ENCODE results near the gene CRYBA4.
A peak's percentile ranks its signal among the peaks of the same experiment; 100 is the strongest.

Gene CRYBA4

GRCh38 chr22:26623984-26624383, 2.2 kb downstream of the CRYBA4 start:
- no peak for DNase-seq

GRCh38 chr22:26624803-26625202, 3.0 kb downstream of the CRYBA4 start:
- no peak for DNase-seq

GRCh38 chr22:26629988-26630761, 8.4 kb downstream of the CRYBA4 start:
- DNase-seq, result no peak

DNA sequence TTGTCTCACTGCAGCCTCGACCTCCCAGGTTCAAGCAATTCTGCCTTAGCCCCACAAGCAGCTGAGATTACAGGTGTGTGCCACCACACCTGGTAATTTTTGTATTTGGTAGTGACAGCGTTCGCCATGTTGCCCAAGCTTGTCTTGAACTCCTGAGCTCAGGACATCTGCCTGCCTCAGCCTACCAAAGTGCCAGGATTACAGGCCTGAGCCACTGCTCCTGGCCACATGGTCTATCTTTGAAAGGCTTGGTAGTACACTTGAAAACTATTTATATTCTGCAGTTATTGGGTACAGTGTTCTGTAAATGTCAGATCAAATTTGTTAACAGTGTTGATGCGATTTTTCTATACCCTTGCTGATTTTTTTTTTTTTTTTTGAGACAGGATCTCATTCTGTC, 9.5 kb downstream of the CRYBA4 start:
- no peak for DNase-seq

- no peak for DNase-seq
These were observed 10.8 kb downstream of the CRYBA4 start for GRCh38 chr22:26632422-26633155.

- DNase-seq, result no peak
These were observed 12.4 kb downstream of the CRYBA4 start for GRCh38 chr22:26634189-26634588.

DNA sequence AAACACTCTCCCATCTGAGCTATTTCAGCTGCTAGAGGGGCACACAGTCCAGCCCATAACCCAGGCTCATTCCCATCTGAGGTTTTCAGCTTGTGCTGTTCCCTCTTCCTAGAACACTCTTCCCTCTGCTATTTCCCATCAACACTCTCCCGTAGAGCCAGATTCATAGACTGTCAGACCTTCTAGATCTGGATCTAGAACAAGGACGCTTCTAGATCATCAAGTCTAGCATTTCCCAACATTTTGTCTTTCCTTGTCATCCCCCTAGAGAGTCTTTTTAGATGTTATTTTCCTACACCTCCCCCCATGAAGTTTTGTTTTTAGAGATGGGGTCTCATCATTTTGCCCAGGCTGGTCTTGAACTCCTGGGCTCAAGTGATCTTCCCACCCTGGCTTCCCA, 13.4 kb downstream of the CRYBA4 start:
- DNase-seq, result no peak

DNA sequence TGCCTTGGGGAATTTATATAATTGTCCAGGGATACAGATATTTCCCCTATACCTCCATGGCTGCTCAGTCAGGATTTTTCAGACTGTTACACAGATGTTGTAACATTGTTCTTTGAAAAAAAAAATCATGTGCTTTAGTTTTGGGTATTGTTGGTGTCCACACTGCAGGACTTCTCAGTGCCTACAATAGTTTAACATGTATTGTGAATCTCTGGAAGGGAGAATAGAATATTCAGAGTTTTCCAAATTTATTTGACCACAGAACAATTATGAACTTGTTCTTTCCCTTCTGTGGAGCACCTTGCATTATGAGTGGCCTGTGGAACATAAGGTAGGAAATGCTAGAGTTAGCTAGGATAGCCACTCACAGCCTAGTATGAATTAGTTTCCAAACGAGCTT, 14.5 kb downstream of the CRYBA4 start:
- no peak for DNase-seq

DNA sequence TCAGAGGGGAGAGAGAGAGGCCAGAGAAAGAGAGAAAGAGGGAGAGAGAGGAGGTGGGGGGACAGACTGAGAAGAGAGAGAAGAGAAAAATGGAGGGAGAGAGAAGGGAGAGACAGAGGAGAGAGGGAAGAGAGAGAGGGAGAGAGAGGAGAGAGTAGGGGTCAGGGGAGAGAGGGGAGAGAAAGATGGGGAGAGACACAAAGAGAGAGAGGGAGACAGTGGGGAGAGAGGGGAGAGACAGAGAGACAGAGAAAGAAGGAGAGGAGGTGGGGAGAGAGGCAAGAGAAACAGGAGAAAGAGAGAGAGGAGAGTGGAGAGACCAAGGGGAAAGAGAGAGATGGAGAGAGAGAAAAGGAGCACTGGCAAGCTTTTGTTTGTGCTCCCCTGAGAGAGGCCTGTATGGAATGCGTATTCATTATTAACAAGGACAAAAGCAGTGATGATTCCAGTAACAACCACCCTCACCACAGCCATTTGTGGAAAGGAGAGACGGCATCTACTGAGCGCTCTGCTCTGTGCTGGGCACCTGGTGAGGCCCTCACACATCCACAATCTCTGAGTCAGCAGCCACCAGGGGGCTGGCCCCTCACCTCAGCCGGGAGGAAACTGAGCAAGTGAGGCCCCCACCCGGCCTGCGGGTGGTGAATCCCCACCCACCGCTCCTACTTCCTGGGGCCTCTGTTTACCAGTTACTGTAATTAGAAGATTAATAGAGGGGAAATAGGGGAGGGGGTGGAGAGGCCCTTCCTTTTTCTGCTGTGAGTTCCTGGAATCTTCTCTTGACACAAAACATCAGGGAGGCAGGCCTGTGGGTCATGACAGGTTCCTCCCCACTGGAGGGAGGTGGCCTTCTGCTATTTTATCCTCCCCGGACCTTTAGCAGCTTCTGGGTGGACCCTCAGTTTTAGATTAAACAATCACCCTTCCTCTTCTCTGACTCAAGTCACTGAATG, 21.0 kb downstream of the CRYBA4 start:
- DNase-seq, result no peak

- DNase-seq, result no peak
These were observed 21.8 kb downstream of the CRYBA4 start for GRCh38 chr22:26643418-26644100.

GRCh38 chr22:26646158-26646557, 24.4 kb downstream of the CRYBA4 start:
- no peak for DNase-seq

DNA sequence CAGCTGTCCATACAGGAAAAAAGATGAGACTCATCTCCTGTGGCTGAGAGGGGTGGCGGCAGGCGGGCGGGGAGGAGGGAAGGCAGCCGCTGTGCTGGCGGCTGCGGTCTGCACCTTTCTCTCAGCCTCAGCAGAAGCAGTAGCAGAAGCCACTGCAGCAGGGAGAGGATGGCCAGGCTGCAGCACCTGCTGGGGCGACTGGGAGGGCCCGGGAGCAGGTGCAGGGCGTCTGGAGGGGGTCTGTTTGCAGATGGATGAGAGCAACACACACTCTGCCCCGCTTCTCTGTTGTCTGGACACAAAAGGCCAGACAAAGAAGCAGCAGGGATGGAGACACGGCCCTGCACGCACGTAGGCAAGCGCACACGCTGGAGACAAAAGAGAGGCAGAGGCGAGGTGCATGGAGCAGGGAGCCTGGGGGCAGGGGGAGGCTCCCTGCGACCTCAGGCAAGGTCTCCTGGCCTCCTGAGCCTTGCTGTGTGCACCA, 26.3 kb downstream of the CRYBA4 start:
- DNase-seq, result peak in 4 of 51 donors; percentile 8 to 50 (median 33)

DNA sequence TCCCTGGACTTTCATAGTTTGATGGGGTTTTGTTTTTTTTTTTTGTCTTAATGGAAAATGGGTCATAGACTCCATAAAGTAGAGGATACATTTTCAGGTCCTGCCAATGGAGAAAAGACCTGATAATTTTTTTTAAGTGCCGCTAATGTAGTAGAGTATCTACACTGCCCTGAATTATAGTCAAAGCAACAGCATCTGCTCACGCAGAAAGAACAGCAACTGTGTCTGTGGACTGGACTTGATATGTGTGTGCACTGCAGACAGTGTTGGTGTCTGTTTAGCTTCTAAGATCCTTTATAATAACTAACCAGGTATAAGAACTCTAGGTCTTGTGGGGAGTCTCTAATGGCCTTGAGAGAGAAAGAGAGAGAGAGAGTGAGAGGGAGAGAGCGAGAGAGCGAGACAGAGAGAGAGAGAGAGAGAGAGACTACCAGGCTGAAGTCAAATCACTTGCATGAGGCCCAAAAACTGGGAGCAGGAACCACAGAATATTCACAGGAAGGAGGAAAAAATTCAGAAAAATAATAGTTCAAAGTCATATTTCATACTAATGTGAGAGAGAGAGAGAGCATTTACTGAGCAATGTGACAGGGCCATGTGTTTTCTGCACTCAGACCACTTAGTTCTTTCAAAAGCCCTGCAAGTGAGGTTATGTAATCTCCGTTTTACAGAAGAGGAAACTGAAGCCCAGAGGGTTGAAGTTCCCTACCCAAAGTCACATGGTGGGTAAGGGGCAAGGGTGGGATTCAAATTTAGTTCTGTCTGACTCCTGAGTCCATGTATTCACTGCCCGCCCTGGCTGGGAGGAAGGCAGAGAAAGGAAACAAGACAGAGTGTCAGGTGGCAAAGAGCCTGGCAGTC, 27.0 kb downstream of the CRYBA4 start:
- DNase-seq, result peak in 1 of 51 donors; percentile 22

GRCh38 chr22:26650722-26651421, 29.1 kb downstream of the CRYBA4 start:
- DNase-seq, result no peak

- DNase-seq, result no peak
These were observed 30.1 kb downstream of the CRYBA4 start for GRCh38 chr22:26651815-26652214.

- DNase-seq, result peak in 32 of 51 donors; percentile 20 to 79 (median 50)
These were observed 35.4 kb downstream of the CRYBA4 start, which contains the start of gene MIAT for GRCh38 chr22:26656891-26657851. Gene MIAT, plus strand, starts transcription at chr22:26657588.

DNA sequence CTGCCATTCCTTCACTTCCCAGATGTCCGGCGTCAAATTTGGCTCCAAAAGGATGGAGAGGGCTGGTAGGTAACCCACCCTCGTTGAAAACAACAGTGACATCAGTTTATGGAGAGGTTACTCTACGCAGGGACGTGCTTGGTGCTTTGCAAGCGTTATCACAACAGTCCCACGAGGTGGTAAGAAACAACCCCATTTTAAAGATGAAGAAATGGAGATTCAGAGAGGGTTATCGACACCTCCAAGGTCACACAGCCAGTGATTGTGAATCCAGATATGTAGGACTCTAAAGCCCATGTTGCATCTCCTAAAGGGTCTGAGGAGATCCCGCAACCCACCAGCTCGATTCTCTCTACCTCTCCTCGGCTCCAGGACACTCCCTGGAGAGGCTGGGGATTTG, 36.4 kb downstream of the CRYBA4 start:
- DNase-seq, result no peak

Measured in hypothalamus (tissue), 51 donors.